ENCODE results near the gene RERE.

DNA sequence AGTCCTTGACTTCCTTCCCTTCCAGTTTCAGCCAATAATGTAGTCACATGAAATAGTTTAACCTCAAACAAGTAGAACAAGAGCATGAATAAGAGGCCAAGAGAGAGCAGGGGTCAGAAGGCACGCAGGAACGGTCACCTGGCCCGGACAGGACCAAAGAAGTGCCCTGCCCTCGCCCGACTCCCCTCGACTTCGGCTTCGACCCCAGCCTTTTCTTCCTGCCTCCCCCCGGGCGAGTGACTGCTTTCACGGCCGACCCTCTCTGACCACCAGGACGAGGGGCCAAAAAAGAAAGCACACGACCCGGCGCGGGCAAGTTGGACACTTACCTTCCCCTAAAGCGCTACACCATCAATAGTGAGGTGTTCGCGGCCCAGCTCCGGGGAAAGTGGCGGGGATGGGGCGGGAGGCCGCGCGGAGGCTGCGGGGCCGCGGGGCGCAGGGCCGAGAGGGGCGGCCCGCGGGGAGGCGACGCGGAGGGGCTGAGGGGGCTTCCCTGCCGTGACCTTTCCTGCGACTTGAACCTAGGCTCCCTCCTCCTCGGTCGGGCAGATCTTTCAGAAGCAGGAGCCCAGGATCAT is 519 bp downstream of the RERE start:
- TF ChIP-seq, protein P1, sequence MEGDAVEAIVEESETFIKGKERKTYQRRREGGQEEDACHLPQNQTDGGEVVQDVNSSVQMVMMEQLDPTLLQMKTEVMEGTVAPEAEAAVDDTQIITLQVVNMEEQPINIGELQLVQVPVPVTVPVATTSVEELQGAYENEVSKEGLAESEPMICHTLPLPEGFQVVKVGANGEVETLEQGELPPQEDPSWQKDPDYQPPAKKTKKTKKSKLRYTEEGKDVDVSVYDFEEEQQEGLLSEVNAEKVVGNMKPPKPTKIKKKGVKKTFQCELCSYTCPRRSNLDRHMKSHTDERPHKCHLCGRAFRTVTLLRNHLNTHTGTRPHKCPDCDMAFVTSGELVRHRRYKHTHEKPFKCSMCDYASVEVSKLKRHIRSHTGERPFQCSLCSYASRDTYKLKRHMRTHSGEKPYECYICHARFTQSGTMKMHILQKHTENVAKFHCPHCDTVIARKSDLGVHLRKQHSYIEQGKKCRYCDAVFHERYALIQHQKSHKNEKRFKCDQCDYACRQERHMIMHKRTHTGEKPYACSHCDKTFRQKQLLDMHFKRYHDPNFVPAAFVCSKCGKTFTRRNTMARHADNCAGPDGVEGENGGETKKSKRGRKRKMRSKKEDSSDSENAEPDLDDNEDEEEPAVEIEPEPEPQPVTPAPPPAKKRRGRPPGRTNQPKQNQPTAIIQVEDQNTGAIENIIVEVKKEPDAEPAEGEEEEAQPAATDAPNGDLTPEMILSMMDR (IDR thresholded peaks at IDR 0.05) = no peak
- no peak for TF ChIP-seq POLR2A (IDR thresholded peaks at IDR 0.05)

Measured in uterus (tissue), 2 donors.